PFSK-1 (cell line): ENCODE data around the gene INPP4B.

Experiments
- FOXP2 ChIP-seq: optimal IDR thresholded peaks from 2 replicates; pipeline ENCODE3; 2011; ENCODE audit warnings: borderline replicate concordance, control low read depth, inconsistent platforms; ENCODE audit not compliant: insufficient read depth; ENCODE audit errors: extremely low read length, extremely low read depth
- POLR2AphosphoS5 ChIP-seq: IDR thresholded peaks from 2 replicates; pipeline ENCODE4 v1.6.1; 2012; ENCODE audit warnings: low read depth, mild to moderate bottlenecking, control low read depth, low read length, moderate library complexity
- REST ChIP-seq, 2 experiments: IDR thresholded peaks; 2 replicates each; pipeline versions ENCODE4 v1.6.1 to v1.8.0; 2011 to 2012; ENCODE audit warnings: low read depth in 2 of 2, low read length in 2 of 2, control low read depth in 1 of 2, inconsistent platforms in 1 of 2, mild to moderate bottlenecking in 1 of 2, moderate library complexity in 1 of 2; ENCODE audit not compliant: insufficient read depth in 1 of 2
- SIN3A ChIP-seq: IDR thresholded peaks from 2 replicates; pipeline ENCODE4 v1.6.1; 2012; ENCODE audit warnings: mild to moderate bottlenecking, low read length, moderate library complexity, borderline replicate concordance; ENCODE audit not compliant: insufficient read depth
- TAF1 ChIP-seq: IDR thresholded peaks from 2 replicates; pipeline ENCODE4 v1.6.1; 2012; ENCODE audit warnings: low read length, control low read depth, borderline replicate concordance; ENCODE audit not compliant: insufficient read depth

- TF ChIP-seq SIN3A: no peak
- TF ChIP-seq REST (IDR thresholded peaks at IDR 0.05; ENCODE audit: insufficient read depth in 1 of 2, low read depth in 2 of 2, low read length in 2 of 2): no peak
- no peak for TF ChIP-seq POLR2AphosphoS5
- TF ChIP-seq TAF1: no peak
- TF ChIP-seq FOXP2: no peak
These were observed 485.4 kb downstream of the INPP4B start for GRCh38 chr4:142360657-142361056.
